ENCODE results near the gene EFNA2.
A peak's percentile ranks its signal among the peaks of the same experiment; 100 is the strongest.
"Not testable (repeated sequence)": the region's sequence is repeated elsewhere in the genome, so short reads cannot be mapped to it uniquely, and the experiment has no call there.

EFNA2 gene

DNA sequence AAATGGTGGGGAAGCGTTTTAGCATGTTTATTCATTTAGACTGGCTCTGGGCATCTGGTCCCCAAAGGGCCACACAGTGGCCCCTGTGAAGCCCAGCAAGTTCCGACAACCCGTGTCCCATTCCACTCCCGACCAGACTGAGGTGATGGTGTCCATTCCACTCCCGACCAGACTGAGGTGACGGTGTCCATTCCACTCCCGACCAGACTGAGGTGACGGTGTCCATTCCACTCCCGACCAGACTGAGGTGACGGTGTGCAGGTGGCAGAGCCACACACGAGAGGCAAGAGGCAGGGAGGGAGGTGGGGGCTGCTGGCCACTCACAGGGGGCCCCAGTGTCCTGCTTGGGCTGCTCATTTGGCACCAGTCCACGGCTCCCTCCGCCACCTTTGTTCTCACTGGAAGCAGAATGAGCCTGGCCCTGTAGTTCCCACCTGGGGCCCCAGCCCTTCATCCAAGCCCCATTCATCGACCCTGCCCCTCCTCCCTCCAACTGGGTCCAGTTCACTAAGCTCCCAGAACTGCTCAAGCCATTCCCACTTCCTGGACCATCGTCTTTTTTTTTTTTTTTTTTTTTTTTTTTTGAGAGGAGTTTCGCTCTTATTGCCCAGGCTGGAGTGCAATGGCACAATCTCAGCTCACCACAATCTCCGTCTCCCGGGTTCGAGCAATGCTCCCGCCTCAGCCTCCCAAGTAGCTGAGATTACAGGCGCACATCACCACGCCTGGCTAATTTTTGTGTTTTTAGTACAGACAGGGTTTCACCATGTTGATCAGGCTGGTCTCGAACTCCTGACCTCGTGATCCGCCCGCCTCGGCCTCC is 39.2 kb upstream of the EFNA2 start:
- H2AFZ ChIP-seq (ENCODE audit: low read length); DNase-seq (ENCODE audit: low spot score); H3K4ac ChIP-seq (ENCODE audit: low read length); H2BK12ac ChIP-seq (ENCODE audit: low read length); H3K4me2 ChIP-seq (ENCODE audit: insufficient read depth, low read length, poor library complexity, severe bottlenecking); H3K4me3 ChIP-seq (ENCODE audit: low read length in 2 of 2); H3K14ac ChIP-seq (ENCODE audit: low read length); H4K91ac ChIP-seq (ENCODE audit: low read depth, low read length, poor library complexity); H2BK120ac ChIP-seq (ENCODE audit: low read depth, low read length); H4K8ac ChIP-seq (ENCODE audit: low read depth, low read length); H2BK5ac ChIP-seq (ENCODE audit: low read length); H3K9me3 ChIP-seq (replicated peaks in 1 of 2; ENCODE audit: control insufficient read depth in 2 of 2, insufficient read depth in 1 of 2, low read depth in 1 of 2, low read length in 2 of 2); H3K27ac ChIP-seq (replicated peaks; ENCODE audit: low read length); H3K27me3 ChIP-seq (ENCODE audit: control insufficient read depth in 3 of 3, insufficient read depth in 3 of 3, low read depth in 1 of 3, low read length in 3 of 3): not testable (repeated sequence)
- Histone ChIP-seq H3K36me3 (replicated peaks in 1 of 2; ENCODE audit: control insufficient read depth in 2 of 2, insufficient read depth in 2 of 2, low read length in 2 of 2) (peaks cover 3 to 13% of the 10 kb centered on the region in 2 donors), H2AK5ac (ENCODE audit: low read depth, low read length) (peak overlapping the region; percentile 95), H3K9ac (ENCODE audit: low read depth, low read length, poor library complexity) (peak overlapping the region; percentile 60), H3K79me1 (ENCODE audit: low read depth, low read length) (peaks cover 15% of the 10 kb centered on the region), H2BK15ac (ENCODE audit: low read length) (peak overlapping the region; percentile 37), H3K4me1 (ENCODE audit: control insufficient read depth in 2 of 2, insufficient read depth in 1 of 2, low read depth in 1 of 2, low read length in 2 of 2) (peaks cover 17 to 26% of the 10 kb centered on the region in 2 donors), H3K23ac (ENCODE audit: low read depth, low read length, poor library complexity) (peak overlapping the region; percentile 85), H3K18ac (ENCODE audit: low read length) (peak overlapping the region; percentile 71)
- WGBS, 2 donors (ENCODE audit: extremely low coverage in 2 of 2, insufficient read length in 2 of 2, insufficient replicate concordance in 1 of 2), result no CpG with 5 or more reads among the region's 27 CpGs

DNA sequence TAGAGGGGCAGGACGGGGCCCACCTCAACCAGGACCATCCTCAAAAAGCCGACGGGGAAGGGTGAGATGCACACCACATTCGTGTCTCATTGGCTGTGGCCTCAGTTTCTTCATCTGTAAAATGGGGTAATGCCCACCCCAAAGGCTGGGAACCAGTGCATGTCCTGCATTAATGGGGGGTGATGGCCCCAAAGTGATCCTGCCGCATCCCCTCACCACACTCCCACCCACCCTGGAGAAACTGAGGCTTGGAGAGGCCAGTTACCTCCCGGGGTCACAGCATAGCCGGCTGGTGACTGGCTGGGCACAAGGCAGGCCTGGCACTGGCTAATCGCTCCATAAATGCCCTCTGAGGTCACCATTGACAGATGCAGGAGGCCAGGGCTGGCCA is 37.9 kb upstream of the EFNA2 start:
- Histone ChIP-seq H3K4me2 (ENCODE audit: insufficient read depth, low read length, poor library complexity, severe bottlenecking) (peak overlapping the region; percentile 73), H3K79me1 (ENCODE audit: low read depth, low read length) (peaks cover 15% of the 10 kb centered on the region), H3K4me3 (ENCODE audit: low read length in 2 of 2) (peak overlapping the region; percentile 78 to 98), H2AFZ (ENCODE audit: low read length) (no peak overlapping the region), H2BK15ac (ENCODE audit: low read length) (peak overlapping the region; percentile 54), H3K18ac (ENCODE audit: low read length) (peak overlapping the region; percentile 95), H3K4me1 (ENCODE audit: control insufficient read depth in 2 of 2, insufficient read depth in 1 of 2, low read depth in 1 of 2, low read length in 2 of 2) (peaks cover 14 to 32% of the 10 kb centered on the region in 2 donors), H2BK120ac (ENCODE audit: low read depth, low read length) (peak overlapping the region; percentile 56), H3K27me3 (ENCODE audit: control insufficient read depth in 3 of 3, insufficient read depth in 3 of 3, low read depth in 1 of 3, low read length in 3 of 3) (no peaks in the 10 kb centered on the region), H3K36me3 (replicated peaks in 1 of 2; ENCODE audit: control insufficient read depth in 2 of 2, insufficient read depth in 2 of 2, low read length in 2 of 2) (peaks cover 10 to 24% of the 10 kb centered on the region in 2 donors), H3K4ac (ENCODE audit: low read length) (no peak overlapping the region), H4K91ac (ENCODE audit: low read depth, low read length, poor library complexity) (no peak overlapping the region), H3K9me3 (replicated peaks in 1 of 2; ENCODE audit: control insufficient read depth in 2 of 2, insufficient read depth in 1 of 2, low read depth in 1 of 2, low read length in 2 of 2) (no peaks in the 10 kb centered on the region), H2BK12ac (ENCODE audit: low read length) (peak overlapping the region; percentile 93), H3K27ac (replicated peaks; ENCODE audit: low read length) (peak overlapping the region; percentile 59), H3K23ac (ENCODE audit: low read depth, low read length, poor library complexity) (peak overlapping the region; percentile 34), H3K9ac (ENCODE audit: low read depth, low read length, poor library complexity) (peak overlapping the region; percentile 64), H4K8ac (ENCODE audit: low read depth, low read length) (no peak overlapping the region), H2AK5ac (ENCODE audit: low read depth, low read length) (peak overlapping the region; percentile 94), H3K14ac (ENCODE audit: low read length) (no peak overlapping the region), H2BK5ac (ENCODE audit: low read length) (peak overlapping the region; percentile 93)
- no CpG with 5 or more reads among the region's 8 CpGs for WGBS, 2 donors (ENCODE audit: extremely low coverage in 2 of 2, insufficient read length in 2 of 2, insufficient replicate concordance in 1 of 2)
- DNase-seq (ENCODE audit: low spot score), result no peak

DNA sequence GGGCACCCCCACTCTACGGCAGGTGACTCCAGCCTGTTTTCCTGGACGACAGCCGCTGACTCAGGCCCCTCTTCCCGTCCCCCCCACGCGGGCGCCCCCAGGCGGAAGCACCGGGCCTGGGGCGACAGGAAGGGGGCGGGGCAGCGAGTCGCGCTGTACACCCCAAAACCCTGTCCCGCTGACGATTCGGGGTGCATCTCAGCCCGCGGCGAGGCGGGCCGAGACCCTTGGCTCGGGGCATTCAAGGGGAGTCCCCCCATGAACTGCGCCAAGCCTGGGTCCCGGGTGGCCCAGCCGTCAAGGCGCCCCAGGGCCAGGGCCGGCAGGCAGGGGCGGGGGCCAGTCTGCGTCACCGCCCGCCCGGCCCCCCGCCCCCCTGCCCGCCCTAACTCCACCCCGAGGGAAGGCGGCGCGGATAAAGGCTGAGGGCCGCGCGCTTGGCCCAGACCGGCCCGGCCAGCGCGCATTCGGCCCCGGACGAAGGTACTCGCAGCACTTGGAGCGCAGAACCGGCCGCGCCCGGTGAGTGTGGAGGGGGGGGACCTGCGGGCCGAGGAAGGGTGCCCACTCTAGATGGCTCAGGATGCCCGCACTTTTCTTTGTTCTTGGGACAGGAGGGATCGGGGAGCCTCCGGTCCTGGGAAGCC is 37.4 kb upstream of the EFNA2 start, which contains the start of gene MIDN:
Gene MIDN, plus strand, starts transcription at position 445 of the 647 bp plus-strand sequence. CDS start 1,714 bp downstream, outside the sequence.
- Histone ChIP-seq H3K79me1 (ENCODE audit: low read depth, low read length) (peaks cover 19% of the 10 kb centered on the region), H2BK5ac (ENCODE audit: low read length) (peak within 1 kb of the TSS; percentile 93), H3K4me3 (ENCODE audit: low read length in 2 of 2) (peak within 1 kb of the TSS; percentile 95 to 98), H3K4me2 (ENCODE audit: insufficient read depth, low read length, poor library complexity, severe bottlenecking) (peak within 1 kb of the TSS; percentile 73), H3K4me1 (ENCODE audit: control insufficient read depth in 2 of 2, insufficient read depth in 1 of 2, low read depth in 1 of 2, low read length in 2 of 2) (peaks cover 14 to 33% of the 10 kb centered on the region in 2 donors), H2BK15ac (ENCODE audit: low read length) (peak within 1 kb of the TSS; percentile 85), H4K8ac (ENCODE audit: low read depth, low read length) (no peak within 1 kb of the TSS), H3K14ac (ENCODE audit: low read length) (peak within 1 kb of the TSS; percentile 82), H2BK12ac (ENCODE audit: low read length) (peak within 1 kb of the TSS; percentile 93), H3K9me3 (replicated peaks in 1 of 2; ENCODE audit: control insufficient read depth in 2 of 2, insufficient read depth in 1 of 2, low read depth in 1 of 2, low read length in 2 of 2) (no peaks in the 10 kb centered on the region), H3K36me3 (replicated peaks in 1 of 2; ENCODE audit: control insufficient read depth in 2 of 2, insufficient read depth in 2 of 2, low read length in 2 of 2) (peaks cover 10 to 30% of the 10 kb centered on the region in 2 donors), H3K27me3 (ENCODE audit: control insufficient read depth in 3 of 3, insufficient read depth in 3 of 3, low read depth in 1 of 3, low read length in 3 of 3) (no peaks in the 10 kb centered on the region), H3K27ac (replicated peaks; ENCODE audit: low read length) (peak within 1 kb of the TSS; percentile 95), H3K18ac (ENCODE audit: low read length) (peak within 1 kb of the TSS; percentile 99), H4K91ac (ENCODE audit: low read depth, low read length, poor library complexity) (peak within 1 kb of the TSS; percentile 95), H2AK5ac (ENCODE audit: low read depth, low read length) (peak within 1 kb of the TSS; percentile 94), H2BK120ac (ENCODE audit: low read depth, low read length) (peak within 1 kb of the TSS; percentile 87), H3K23ac (ENCODE audit: low read depth, low read length, poor library complexity) (peak within 1 kb of the TSS; percentile 97), H3K4ac (ENCODE audit: low read length) (peak within 1 kb of the TSS; percentile 53), H2AFZ (ENCODE audit: low read length) (peak within 1 kb of the TSS; percentile 86), H3K9ac (ENCODE audit: low read depth, low read length, poor library complexity) (peak within 1 kb of the TSS; percentile 91)
- WGBS, 2 donors (ENCODE audit: extremely low coverage in 2 of 2, insufficient read length in 2 of 2, insufficient replicate concordance in 1 of 2), result no CpG with 5 or more reads among the region's 60 CpGs
- DNase-seq (ENCODE audit: low spot score), result no peak

Measured in neuronal stem cell (in vitro differentiated cells).